HG02981 (cell line): ENCODE measurements around the gene POLR1H.

Source experiments
- ATAC-seq: cut with Tn5 transposase; IDR thresholded peaks from one replicate; pipeline ENCODE4 v1.9.1; 2021; ENCODE audit warnings: mild to moderate bottlenecking, moderate library complexity; ENCODE audit not compliant: unreplicated experiment

Gene POLR1H

DNA sequence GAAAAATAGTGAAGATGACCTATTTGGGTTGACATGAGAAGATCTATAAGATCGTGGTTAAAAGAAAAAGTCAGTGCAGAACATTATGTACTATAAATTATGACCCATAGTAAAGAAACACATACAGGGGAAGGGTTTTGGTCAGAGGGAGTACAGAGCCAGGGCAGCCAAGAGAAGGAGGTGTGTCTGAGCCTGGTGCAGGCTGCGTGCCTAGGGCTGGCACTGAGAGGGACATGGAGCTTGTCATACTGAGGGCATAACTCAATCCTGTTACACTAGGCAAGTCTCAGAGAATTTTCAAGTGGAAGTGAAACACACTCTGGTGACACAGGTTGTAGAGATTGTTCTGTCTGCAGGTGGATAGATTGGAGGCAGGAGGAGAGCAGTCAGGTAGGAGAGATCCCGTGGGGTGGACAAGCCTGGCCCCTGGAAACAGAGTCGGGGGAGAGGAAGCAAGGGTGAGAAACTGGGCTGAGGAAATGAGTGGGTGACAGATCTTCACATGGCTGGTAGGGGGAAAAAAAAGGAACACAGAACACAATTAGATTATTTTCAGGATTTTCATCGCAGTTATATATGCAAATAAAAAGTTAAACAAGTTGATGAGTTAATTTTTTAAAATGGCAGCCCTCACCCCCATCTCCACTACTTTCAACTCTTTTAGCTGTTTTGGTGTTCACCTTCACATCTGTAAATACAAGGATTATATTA, 33.0 kb downstream of the POLR1H start:
- ATAC-seq, result no peak

DNA sequence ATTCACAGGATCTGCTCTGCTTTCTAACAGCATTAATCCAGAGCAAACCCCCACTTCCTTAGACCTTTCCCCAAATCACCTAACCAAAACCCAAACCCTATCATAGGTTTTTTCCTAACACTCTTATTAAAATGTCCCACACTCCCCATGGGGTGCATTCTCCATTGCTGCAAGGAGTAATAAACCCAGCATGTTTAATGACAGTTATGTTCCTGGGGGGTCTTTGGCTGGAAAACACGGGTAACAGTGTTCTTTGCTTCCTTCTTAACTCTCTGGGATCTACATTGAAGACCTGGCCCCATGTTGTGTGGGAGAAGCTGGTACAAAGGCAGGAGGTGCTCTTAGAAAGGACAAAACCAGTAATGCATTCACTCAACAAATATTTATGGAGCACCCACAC, 35.8 kb downstream of the POLR1H start:
- ATAC-seq, result no peak

DNA sequence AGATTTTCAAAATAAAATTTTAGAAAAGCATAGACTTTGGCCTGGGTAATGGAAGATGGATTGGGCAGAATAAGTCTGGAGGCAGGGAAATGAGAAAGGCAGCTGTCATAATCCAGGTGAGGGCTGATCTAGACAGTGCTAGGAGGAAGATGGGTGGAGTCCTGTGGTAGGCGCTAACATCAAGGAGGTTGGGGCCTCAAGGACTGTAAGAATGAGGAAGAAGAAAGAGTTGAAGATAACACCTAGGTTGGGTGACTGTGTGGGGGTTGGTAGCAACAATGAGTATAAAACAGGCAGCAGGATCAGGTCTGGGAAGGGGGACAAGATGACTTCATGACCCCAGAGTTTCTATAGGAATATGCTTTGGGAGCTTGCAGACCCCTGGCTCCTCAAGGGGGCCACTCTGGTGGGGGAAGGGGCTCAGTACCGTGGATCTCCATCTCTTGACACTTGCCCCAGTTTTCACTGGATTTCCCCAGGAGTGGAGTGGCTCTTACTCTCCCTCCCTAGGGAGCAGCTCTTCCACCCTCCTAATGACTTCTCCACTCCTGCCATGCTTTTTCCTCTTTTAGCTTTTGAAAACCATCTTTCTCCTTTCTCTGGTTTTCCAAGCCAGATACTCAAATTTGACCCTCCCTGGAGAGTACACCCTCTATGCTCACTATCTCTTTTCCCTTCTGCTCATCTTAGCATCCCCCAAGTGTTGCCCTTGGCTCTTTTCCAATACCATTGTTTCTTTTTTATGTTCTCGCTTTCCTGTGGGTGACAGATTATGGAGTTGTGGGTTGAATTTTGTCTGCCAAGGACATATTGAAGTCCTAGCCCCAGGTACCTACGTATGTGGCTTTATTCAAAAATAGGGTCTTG, 37.1 kb downstream of the POLR1H start:
- no peak for ATAC-seq

DNA sequence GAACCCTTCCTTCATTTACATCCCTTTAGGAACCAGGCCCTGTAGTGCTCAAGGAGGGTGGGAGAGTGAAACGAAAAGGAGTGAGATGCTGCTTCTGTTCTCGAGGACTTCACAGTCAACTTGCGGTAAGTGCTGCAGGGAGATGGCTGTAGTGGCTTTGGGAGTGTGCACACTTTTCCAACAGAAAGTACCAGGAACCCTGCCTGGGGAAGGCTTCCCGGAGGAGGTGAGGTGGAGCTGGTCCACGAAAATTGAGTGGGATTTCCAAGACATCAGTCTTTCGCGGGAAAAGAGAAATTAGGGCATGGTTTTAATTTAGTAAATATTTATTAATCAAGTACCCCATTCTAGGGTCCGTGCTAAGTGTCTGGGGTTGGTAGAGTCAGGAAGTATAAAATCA, 39.1 kb downstream of the POLR1H start:
- ATAC-seq, result no peak

DNA sequence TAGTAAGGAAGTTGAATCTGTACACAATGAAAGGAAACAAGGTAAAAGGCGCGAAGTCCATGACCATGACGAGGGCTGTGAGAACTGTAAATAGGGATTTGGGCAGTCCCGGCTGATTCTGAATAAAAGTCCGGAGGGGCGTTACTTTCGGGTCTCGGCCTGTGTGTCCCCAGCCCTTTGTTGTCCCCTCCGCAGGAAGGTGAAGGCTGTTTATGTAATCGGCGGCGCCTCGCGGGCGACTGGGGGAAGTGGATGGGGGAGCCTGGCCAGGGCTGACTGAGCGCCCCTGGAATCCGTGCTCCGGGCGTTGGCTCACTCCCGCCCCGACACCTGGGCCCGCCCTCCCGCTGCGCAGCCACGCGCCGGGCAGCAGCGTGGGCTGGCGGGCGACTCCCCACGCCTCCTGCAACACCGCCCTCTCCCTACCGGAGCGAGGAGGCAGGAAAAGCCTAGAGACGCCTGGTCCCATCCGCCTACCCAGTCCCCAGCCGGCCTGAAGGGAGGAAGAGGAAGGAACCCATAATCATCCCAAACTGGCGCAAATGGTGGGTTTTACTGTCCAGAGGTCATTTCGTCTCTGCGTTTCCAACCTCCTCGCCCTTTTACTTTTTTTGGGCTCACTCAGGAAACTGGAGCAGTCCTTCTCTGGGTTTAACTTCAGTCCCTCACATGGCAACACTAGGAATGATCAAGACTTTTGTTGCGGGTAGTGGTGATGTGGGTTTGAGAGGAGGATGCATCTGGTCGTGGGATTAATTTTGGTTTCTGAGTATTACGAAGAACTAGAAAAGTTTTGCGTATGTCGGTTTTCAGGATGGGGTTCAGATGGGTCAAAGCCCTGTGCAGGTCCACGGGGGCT, 39.7 kb downstream of the POLR1H start:
- no peak for ATAC-seq

DNA sequence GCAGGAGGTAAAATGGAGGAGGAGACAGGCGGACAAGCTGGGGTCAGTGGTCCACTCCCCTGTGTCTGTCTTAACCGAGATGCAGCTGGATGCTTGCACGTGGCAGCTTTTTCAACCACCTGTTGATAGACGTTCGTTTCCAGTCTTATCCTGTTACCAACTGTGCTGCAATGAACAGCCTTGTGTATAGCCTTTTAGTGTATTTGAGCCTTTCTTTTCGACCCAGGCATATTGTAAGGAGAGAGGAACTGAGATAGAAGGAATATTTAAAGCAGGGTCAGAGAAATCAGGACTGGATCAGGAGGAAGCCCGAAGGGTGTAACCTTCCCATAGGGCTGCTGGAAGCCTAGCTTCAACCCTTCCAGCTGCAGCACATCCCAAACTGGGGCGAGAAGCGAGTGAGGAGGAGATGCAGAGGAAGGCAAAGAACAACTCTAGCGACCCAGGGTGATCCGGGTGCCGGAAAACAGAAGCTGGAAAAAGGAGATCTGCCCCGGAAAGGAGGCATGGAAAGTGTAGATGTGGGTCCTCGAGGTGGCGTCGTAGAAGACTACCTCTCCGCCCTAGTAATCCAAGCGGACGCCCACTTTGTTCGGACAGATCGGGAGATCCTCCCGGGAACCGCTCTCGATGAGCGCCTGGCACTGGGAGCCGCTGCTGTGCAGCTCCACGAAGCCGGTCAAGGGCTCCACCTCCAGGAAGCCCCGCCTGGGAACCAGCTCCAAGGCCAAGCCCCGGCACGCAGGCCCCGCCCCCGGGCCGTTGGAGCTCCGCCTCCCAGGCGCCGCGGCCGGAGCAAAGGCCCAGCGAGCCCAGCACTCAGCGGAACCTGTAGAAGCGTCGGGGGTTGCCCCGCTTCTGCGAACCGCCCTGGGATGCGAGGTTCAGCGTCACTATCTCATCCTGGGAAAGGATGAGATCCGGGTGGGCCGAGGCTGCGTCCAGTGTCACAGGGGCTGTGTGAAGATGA, 40.7 kb downstream of the POLR1H start:
- peak; percentile 71 for ATAC-seq

DNA sequence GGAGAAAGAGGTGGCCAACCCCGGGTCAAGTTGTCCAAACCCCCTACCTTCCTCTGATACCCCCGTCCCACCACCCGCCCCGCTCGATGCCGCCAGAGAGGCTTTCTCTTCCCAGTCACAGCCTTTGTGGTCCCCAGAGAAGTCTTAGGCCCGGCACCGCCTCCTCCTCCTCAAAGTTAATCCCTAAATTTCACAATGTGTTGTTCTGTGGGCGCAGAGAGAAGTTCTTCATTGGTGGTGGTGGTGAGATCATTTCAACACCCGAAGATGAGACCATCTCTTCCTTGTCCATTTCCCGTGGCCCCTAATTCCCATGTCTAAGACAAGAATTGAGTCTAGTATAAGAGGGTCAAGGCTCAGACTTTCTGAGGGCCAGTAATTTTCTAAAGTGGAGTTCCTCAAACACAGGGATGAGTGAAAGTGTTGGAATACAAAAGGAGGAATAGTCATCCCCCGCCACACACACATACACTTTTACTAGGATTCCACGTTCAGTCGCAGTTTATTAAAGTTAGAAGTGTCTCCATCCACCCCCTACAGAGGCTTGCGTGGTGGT, 41.4 kb downstream of the POLR1H start:
- no peak for ATAC-seq

DNA sequence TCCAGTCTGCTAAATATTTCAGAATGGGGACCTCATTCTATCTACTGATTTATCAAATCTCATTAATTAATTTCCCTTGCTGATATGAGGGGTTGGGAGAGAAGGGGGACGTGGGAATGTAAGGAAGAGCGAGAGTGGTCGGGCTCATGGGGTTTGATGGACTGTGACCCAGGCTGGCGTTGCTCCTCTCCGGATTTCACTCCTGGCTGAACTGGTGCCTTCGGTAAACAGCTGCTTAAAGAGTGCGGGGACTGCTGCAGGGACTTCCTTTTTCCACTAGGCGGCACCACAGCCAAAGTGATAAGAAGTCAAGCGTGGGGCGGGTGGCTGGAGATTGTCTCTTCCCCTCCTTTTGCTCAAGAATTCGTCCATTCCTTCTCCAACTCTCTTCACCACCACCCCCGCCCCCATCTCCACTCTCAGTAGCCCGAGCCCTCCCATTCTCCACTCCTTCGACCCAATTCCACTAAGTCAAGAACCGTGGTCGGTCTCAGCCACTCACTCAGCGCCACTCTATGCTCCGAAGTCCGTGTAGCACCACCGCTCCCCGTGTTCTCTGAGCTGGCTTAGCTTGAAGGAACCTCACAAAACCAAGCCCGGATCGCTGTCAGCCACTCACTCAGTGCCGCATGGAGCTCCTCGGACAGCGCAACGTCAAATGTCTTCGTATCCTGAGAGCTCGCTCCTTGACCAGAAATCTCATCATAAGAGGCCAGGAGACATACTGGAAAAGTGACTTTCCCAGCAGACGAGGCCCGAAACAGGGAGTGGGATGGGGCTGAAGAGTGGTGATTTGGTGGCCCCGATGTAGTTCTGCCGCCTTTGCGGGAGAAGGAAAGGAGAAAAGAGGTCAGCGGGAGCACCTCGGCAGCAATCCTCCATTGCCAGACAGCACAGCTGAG, 42.2 kb downstream of the POLR1H start:
- ATAC-seq, result no peak

DNA sequence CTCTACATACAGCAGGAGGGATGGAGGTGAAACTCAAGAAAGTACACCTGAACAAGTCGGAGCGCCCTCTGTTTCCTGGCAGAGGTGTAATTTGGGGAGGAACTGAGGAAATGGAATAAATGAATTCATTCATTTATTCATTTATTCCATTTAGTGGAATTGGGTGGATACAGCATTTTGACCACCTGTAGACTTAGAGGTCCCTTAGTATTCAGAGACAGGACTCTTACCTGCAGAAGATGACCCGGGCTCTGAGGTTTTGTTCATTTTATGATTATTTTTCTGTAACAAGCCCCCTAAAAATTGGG, 42.8 kb downstream of the POLR1H start:
- ATAC-seq, result no peak

DNA sequence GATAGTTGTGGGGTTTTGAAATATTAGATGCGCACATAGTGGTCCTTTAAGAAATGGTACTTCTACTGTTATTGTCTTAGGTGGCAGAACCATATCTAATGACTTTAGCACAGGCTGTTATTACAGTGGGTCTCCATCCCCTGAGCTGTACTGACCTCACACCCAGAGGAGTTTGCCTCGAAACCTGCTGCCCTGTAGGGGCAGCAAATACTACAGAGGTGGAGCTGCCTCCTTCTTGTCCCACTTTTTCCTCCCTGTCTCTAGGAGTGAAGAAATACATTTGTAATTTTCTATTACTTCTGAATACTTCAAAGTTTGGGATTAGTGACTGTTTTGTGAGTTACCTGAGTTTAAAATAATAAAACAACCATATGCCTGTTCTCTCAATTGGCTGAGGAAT, 43.6 kb downstream of the POLR1H start:
- no peak for ATAC-seq

DNA sequence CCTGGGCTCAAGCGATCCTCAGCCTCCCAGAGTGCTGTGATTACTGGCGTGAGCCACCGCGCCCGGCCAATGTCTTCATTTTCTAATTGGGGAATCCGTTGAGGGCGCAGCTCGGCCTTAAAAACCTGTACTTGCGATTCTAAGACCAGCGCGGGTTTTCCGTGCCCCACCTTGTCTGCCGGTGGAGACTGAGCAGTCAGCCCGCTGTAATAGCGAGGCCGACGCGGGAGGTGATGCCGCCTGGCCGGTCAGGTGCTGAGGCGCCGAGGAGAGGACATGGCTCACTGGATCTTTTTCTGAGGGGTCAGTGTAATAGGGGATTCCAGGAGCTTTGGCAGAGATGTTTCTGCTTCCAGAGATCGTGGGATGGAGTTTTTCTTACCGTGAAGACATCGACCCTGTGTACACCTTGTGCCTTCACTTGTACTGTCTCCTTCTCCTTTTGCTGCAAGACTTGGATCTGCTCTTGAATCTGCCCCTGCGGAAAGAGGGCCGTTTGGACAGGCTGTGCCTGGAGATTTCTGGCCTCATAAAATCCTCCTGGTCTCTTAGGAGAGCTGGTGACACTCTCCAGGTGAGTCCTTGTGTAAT, 50.3 kb downstream of the POLR1H start:
- ATAC-seq, result no peak

DNA sequence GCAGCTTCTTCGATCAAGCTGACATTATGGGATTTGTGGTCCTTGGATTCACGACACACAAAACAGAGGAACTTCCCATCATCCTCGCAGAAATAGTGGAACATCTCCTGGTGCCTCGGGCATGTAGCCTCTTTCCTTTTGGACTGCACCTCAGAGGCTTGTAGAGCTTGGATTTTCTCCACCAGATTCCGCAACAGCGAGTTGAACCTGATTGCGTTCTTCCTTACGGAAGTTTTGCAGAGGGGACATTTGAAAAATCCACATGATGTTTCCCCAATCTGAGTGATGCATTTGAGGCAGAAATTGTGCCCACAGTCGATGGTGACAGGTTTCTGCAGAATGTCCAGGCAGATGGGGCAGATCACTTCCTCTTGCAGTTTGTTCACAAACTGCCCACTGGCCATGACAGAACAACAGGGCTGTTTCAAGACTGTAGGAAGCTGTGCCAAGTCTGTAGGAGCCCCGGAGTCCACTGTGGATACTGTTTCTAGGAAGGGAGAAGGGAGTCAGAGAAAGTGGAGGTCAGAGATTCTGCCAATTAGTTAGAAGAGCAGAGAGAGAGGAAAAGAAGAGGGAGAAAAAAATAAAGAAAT, 51.4 kb downstream of the POLR1H start:
- no peak for ATAC-seq

DNA sequence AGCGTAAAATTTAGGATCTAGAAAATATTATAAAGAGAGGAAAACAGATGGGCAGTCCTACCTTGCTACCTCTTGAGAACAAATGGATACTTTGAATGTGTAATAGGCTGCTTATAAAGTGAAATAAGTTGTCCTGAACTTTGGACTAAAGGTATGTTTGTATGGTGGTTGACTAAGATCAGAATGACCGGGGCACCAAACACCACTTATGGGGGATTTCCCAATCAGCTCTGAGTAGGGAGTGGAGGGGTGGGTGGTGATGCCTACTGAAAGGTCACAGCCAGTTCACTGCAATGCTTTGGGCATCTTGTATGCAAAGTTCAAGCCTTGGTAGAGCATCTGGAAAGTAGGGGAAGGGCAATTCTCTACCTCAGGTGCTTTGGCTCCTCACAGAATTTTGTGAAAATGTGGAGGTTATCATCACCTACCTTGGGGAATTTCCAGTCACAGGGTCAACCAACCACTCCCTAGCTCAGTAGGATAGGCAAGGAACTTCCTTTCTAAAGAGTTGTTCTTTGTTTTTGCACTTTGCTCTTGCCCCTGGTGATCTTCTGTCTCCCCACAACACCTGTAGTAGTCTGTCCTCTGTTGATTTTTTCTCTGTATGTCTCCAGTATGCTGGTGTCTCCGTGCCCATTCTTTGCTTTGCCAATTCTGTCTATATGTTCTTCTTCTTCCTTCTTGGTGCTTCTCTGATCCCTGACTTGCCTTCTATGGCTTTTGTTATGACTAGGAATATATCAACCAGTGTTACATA, 52.1 kb downstream of the POLR1H start, which contains the start of gene TRIM31:
TRIM31 (minus strand) TSS at position 88 of the 757 bp plus-strand sequence. CDS start 285 bp downstream, outside the sequence.
- no peak for ATAC-seq

DNA sequence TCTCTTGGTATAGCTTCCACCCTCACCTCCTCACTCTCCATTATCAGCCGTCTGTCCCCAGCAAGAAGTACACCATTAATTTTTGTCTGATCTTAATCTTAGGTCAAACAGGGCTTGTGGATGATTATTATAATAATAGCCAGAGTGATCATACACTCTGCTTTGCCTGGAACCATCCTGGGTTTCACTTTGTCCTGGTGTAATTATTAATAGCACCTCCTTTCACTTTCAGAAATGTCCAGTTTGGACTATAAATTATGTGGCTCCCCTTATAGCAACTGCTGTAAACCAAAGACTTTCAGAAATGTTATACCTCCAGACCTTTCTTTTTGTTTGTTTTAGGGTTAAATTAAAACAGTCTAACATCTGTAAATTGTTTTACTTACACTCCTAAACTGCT, 52.8 kb downstream of the POLR1H start:
- ATAC-seq, result no peak
